SW 1271 (cell line): ENCODE results near the gene SSBP4.
"Not testable (repeated sequence)": the region's sequence is repeated elsewhere in the genome, so short reads cannot be mapped to it uniquely, and the experiment has no call there.

ENCODE experiments used
- DNase-seq, 2 experiments: peaks; one replicate each; lab custom pipeline; 2025; lab: John Stamatoyannopoulos, UW

The SSBP4 gene

GRCh38 chr19:18393836-18394235 is 25.4 kb upstream of the SSBP4 start:
- no peak for DNase-seq

- DNase-seq: no peak
Measured at GRCh38 chr19:18396471-18397241, 22.5 kb upstream of the SSBP4 start.

DNA sequence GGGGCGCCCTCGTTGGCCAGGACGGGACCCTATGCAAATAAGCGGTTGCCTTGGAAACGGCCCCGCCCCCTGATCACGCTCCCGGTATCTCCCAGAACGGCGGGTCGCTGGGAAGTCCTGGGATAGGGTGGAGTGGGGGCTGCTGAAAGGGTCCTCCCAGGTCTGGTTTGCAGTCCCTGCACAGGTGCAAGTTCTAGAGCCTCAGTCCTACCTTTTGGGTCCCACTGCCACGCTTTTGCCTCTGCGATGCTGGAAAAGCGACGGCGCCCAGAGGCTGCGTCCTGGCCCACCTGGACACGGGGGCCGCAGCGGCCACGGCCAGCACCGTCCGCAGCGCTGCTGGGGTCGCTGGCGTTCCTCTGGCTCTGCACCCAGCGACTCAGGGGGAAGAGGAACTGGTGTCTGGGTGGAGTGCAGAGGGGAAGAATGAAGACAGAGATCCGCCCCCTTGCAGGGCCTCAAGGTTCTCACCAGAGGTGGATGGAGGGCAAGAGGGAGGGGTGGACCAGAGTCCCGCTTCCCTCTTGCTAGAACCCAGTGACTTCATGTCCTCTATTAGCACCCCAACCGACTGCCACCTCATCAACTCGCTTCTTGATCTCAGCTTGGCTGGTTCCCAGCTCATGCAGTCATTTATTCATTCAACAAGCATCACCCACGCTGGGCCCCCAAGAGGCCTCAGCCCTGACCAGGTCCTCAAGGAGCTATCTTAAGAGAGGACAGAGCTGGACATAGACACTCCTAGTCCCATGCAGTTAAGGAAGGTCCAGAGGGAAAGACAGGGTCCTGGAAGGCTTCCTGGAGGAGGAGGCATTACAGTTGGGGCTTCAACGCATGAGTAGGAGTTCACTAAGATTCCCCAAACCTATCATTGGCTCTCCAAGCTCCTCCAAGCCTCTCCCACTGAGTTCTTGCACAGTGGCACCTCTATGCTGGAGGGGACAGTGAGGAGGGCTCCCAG is 21.7 kb upstream of the SSBP4 start, which contains the start of gene LRRC25:
TSS of gene LRRC25 (minus strand) at position 381 of the 961 bp plus-strand sequence. CDS start 659 bp downstream, outside the sequence.
- DNase-seq: no peak

- no peak for DNase-seq
Measured at GRCh38 chr19:18399008-18399407, 20.2 kb upstream of the SSBP4 start.

GRCh38 chr19:18401580-18402112 is 17.6 kb upstream of the SSBP4 start:
- DNase-seq: peak in 1 of 2 experiments; percentile 69

DNA sequence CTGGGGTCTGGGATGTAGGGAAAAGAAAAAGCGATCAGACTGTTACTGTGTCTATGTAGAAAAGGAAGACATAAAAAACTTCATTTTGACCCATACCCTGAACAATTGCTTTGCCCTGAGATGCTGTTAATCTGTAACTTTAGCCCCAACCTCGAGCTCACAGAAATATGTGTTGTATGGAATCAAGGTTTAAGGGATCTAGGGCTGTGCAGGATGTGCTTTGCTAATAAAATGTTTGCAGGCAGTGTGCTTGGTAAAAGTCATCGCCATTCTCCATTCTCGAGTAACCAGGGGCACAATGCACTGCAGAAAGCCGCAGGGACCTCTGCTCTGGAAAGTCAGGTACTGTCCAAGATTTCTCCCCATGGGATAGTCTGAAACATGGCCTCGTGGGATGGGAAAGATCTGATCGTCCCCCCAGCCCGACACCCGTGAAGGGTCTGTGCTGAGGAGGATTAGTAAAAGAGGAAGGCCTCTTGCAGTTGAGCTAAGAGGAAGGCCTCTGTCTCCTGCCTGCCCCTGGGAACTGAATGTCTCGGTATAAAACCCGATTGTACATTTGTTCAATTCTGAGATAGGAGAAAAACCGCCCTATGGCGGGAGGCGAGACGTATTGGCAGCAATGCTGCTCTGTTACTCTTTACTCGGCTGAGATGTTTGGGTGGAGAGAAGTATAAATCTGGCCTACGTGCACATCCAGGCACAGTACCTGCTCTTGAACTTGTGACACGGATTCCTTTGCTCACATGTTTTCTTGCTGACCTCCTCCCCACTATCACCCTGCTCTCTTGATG is 16.5 kb upstream of the SSBP4 start:
- DNase-seq: not testable (repeated sequence)

GRCh38 chr19:18405754-18406153 is 13.4 kb upstream of the SSBP4 start:
- DNase-seq: not testable (repeated sequence)

DNA sequence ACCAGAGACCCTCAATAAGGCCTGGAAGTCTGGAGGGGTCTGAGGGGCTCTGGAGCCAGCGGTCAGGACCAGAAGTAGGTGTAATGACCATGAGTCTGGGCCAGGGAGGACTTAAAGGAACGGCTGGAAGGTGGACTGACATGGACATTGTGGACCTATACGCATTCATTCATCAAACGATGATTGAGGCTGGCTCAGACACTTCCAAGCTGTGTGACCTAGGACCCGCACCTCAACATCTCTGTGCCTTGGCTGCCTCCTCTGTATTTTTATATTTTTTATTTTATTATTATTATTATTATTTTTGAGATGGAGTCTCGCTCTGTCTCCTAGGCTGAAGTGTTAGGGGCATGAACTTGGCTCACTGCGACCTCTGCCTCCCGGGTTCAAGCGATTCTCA is 12.4 kb upstream of the SSBP4 start:
- no peak for DNase-seq

DNA sequence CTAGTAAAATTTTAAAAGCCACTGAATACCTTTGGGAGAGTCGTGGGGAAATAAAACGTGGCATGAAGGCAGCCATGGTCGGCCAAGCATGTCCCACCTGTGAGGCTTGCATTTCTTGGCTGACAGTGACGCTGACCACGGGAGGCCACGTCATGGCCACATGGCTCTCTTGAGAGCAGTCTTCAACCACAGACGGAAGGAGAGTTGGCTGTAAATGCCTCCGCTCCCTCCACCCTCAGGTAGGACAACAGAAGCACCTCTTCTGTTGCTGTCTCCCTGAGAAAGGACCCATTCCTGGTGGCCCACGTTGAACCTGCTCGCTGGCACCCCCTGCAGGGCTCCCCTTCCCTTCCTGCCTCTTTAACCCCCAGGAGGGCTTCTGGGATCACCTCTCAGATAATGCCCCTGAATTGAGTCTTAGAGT is 11.1 kb upstream of the SSBP4 start:
- no peak for DNase-seq

DNA sequence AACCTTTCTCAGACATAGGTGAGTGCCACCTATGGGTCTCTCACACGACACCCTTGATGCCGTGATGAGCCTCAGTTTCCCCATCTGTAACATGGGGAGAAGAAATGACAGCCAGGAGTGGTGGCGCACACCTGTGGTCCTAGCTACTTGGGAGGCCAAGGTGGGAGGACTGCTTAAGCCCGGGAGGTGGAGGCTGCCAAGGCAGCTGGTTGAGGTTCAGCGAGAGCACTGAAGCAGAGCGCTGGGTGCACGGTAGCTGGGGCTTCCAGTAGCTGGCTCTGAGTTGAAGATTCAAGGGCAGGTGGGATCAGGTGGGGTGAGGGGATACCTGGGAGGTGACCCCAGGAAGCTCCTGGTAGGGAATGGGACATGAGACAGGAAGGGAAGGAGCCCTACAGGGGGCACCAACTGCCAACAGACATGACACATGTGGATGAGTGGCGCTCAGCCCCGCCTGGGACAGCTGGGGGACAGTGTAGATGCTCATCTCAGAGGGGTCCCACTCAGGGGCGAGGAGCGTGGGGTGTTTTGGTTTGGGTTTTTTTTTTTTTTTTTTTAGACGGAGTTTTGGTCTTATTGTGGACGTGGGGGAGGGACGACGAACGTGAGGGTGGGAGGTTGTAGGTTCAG is 6.5 kb upstream of the SSBP4 start:
- DNase-seq: no peak

DNA sequence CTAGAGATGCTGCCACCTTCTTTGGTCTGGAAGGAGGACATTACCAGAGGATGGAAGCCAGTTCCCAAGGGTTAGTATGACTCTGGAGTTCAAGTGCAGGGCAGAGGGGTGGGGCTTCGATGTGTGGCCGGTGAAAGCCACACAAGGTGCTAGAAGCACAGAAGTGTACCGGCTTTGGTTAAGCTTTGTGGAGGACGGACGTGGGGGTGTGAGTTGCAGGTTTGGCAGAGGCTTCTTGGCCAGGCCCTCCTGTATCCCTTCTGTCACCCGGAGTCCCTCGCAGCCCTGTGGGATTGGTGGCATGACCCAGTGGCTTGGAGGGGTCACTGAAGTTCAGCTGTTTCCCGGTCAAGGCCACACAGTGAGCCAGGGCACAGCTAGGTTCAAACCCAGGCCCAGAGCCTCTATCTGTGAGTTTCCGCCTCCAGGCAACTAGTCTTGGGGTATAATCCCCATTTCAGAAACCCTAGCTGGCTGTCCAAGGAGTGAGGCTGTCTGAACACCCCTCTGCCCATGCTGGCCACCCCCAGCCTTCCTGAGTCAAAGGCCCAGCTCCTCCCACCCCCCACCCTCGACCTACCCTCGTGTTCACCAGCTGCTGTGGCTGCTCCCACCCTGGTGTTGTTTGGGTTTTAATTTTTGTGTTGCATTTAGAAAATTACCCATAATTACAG is 4.6 kb upstream of the SSBP4 start:
- peak in 1 of 2 experiments; percentile 36 for DNase-seq

DNA sequence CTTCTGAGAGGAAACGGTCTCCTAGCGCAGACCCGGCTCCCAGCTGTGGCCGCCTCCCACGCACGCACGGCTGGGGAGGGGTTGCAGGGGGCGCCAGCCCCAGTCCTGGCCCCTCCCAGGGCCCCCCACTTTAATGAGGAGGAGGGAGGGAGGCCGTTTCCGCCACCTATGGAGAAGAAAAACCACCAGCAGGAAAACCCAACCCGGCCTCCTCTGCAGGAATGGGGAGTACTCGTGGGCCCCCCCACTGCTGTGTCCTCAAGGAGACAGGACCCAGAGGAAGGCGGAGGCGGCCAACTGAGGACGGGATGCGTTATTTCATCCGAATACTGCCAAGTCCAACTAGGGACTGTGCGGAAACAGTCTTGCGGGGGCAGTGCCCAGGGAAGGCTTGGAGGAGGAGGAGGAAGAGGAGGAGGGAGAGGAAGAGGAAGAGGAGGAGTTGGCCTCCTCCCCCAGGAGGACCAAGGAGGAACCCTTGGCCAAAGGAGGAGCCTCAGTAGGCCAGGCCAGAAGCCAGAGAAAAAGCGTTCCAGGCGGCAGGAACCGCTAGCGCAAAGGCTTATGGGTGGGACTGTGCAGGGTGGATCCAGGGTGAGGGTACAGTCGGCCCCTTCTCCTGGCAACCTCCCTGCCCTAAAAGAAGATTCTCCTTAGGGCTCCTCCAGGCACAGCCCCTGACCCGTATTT is 3.9 kb upstream of the SSBP4 start:
- no peak for DNase-seq

DNA sequence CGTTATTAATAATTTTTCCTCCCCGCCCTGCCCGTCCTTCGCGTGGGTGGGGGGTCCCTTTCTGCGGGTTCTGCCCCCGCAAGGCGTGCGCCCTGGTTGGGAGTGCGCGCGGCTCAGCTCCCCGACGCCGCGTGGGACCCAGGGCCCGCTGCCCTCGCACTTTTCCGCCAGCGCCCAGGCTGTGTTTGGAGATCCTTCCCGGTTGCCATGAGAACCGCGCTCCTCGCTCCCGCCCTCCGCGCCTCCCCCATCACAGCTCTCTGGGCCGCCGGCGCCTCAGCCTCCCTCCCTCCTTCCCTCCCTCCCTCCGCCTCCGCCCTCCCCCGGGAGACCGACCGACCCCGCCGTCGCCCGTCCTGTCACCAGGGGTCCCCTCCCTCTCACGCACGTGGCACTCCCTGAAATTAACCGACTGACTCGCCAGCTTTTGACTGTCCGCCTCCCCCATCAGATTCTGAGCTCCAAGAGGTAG is 2.4 kb upstream of the SSBP4 start:
- DNase-seq: peak; percentile 62 to 79

DNA sequence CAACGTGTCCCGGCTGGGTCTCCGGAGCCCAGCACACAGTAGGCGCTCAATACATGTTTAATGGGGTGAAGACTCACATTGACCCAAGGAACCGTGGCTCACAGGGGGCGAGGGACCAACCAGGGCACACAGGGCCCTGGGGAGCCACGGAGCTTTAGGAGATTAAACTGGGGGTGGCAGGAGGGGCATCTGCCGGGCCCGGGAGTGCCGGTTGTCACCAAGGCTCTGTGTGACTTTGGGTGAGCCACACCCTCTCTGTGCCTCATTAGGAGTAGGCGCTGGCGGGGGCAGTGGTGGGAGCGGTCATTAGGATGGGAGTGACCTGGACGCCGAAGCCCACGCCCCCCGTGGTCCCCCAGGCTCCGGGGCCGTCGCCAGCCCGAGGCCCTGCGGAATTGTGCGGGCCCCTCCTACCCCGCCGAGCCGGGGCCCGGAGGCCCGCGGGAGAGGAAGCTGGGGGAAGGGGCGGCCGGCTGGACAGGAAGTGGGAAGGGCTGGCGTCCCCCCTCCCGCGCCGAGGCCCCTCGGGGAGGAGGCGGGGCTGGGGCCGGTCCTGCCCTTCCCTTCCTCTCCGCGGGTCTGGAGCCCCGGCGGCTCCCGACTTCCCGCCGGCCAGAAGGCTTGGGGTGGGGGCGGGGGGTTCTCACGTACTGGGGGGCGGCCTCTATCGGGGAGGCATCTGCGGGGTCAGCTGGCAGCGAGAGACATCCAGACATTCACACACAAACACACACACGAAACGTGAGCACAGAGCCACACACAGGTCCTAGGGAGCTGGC is 1.8 kb upstream of the SSBP4 start:
- DNase-seq: peak in 1 of 2 experiments; percentile 71

DNA sequence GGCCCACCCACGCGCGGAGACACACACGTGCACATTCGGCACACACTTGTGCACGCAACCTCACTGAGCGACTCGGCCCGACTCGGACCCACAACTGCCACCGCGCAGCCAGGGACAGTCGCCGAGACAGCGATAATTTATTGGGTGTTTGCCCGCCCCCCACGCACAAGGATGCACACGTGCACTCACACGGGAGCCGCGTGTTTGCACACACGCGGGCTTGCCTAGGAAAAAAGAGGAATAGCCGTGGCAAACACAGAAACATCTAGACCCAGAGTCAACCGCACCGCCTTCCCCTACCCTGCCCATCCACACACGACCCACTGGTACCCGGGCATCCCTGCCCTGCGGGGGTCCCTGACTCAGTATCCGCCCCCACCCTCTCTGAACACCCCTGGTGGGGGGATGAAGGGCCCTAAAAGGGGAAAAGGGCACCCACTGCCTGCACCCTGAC is 1.1 kb upstream of the SSBP4 start:
- no peak for DNase-seq

DNA sequence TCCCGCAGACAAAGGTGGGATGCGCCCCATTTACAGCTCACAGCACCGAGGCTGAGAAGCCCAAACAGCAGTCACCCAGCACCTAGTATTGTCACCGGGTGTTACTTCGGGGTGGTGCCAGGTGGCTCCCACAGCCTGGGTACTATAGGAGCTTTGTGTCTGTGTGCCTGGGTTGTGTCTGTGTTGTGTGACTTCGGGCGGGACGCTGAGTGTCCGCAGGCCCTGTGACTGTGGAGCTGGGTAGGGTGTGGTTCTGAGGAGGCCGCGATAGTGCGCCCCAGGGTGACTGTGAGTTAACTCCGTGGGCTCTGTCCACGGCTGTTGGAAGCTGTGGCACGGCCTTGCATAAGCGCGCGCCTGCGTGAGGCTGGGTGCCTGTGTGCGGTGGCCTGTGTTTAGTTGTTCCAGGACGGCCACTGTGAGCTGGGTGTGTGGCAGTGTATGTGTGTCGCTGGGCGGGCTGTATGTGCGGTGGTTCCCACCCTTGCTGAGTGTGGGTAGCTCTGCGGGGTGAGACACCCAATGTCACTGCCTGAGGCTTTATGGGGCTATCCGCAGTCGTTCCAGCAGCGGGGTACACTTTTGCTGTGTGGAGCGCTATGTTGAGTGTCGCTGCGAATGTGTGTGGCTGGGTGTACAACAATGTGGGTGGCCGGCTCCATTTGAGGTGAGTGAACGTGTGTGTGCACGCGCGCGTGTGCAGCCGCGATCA is 559 bp upstream of the SSBP4 start:
- no peak for DNase-seq

DNA sequence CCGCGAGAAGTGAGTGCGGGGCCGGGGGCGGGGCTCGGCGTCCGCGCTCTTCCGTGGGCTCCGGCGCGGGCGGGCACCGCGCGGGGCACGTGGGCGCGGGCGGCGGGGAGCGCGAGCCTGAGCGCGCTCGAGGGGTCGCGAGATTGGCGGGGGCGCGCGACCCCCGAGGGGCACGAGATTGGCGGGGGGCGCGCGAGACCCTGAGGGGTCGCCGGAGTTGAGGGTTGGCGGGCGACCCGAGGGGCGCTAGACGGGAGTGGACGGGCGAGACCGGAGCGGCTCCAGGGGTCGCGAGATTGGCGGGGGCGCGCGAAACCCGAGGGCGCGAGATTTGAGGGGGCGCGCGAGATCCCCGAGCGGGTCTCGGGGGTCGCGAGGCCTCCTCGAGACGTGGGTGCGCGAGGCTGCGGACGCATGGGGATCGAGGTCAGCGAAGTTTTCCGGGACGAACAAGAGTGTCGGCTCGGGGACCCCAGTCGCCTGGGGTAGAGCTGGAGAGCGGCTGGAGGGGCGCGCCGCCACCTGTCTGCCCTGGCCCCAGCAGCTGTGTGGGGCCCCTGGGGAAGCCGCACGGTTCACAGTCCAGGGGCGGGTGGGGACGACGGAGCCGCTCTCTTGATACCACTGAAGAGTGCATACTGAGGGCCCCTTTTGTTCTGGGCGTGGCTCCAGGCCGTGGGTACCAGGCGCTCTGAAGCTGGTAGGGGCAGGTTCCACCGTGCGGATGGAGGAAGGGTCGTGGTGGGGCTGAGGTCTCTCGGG is 682 bp downstream of the SSBP4 start:
- no peak for DNase-seq

DNA sequence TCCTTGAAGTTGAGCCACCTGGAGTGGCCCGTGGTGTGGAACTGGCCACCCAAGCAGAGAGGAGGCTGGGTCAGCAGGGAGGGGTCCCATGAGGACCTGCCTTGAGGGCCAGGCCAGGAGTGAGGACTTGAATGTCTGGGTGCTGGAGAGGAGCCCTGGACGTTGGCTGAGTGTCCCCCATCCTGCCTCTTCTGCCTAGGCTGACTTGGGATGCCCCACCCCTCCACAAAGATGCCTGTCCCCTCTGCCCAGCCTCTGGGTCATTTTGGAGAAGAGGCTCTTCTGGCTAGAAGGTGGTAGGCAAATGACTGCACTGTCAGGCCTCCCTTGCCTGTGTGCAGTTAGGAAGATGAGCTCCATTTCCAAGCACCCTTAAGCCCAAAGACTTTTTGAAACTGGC is 1.7 kb downstream of the SSBP4 start:
- no peak for DNase-seq
